CD4-positive, CD25-positive, alpha-beta regulatory T cell (primary cell): ENCODE measurements around the gene PRKD1. TPM values are rescaled to one million over a fixed set of nuclear protein-coding genes. Genes with fewer than 3 reads are reported as not detected.
A peak's percentile ranks its signal among the peaks of the same experiment; 100 is the strongest.

Source experiments
- ATAC-seq, 2 donors: fragments of 150-1000 bp; cut with Tn5 transposase; one replicate each; pipeline ENCODE4 v1.10.0; 2021; ENCODE audit warnings: low read depth in 2 of 2, moderate number of reproducible peaks in 2 of 2, moderate library complexity in 1 of 2
- DNase-seq, 3 donors: peaks; one replicate each; pipeline versions ENCODE4 v3.0.0 to v3.0.0-alpha.2; 2012 to 2022; ENCODE audit warnings: mixed read lengths in 1 of 3
- H3K27ac ChIP-seq: one replicate; pipeline ENCODE4 v1.7.0; 2013; ENCODE audit warnings: mild to moderate bottlenecking, low read length; ENCODE audit not compliant: insufficient read depth, poor library complexity, severe bottlenecking
- H3K27me3 ChIP-seq: one replicate; pipeline ENCODE4 v1.7.0; 2013; ENCODE audit warnings: low read length; ENCODE audit not compliant: control insufficient read depth, insufficient read depth
- H3K36me3 ChIP-seq: one replicate; pipeline ENCODE4 v1.7.0; 2013; ENCODE audit warnings: mild to moderate bottlenecking, low read length, moderate library complexity; ENCODE audit not compliant: control insufficient read depth, insufficient read depth
- H3K4me1 ChIP-seq: 2 replicates; pipeline ENCODE4 v1.7.0; 2013; ENCODE audit warnings: mild to moderate bottlenecking, low read length; ENCODE audit not compliant: insufficient read depth, control insufficient read depth, poor library complexity, severe bottlenecking
- H3K4me3 ChIP-seq: one replicate; pipeline ENCODE4 v1.7.0; 2013; ENCODE audit warnings: low read depth, mild to moderate bottlenecking, low read length, moderate library complexity
- H3K9me3 ChIP-seq, 2 experiments: 1 replicate in 1 of 2; 2 replicates in 1 of 2; pipeline ENCODE4 v1.7.0; 2013; ENCODE audit warnings: low read length in 2 of 2, mild to moderate bottlenecking in 1 of 2, moderate library complexity in 1 of 2; ENCODE audit not compliant: control insufficient read depth in 2 of 2
- H3K27ac Mint-ChIP-seq, 3 donors: one replicate each; pipeline ENCODE4 v1.8.0; 2020 to 2022; ENCODE audit warnings: mild to moderate bottlenecking in 3 of 3, mixed read lengths in 3 of 3, moderate library complexity in 2 of 3
- H3K27me3 Mint-ChIP-seq: one replicate; pipeline ENCODE4 v1.8.0; 2022; ENCODE audit warnings: mild to moderate bottlenecking, mixed read lengths
- H3K36me3 Mint-ChIP-seq: one replicate; pipeline ENCODE4 v1.8.0; 2020; ENCODE audit warnings: mixed read lengths
- H3K4me1 Mint-ChIP-seq, 4 donors: one replicate each; pipeline ENCODE4 v1.8.0; 2020 to 2022; ENCODE audit warnings: mixed read lengths in 4 of 4, mild to moderate bottlenecking in 1 of 4
- H3K4me3 Mint-ChIP-seq, 4 donors: one replicate each; pipeline ENCODE4 v1.8.0; 2020 to 2022; ENCODE audit warnings: mild to moderate bottlenecking in 4 of 4, mixed read lengths in 4 of 4, moderate library complexity in 3 of 4
- H3K9me3 Mint-ChIP-seq, 7 donors: one replicate each; pipeline ENCODE4 v1.8.0; 2020 to 2022; ENCODE audit warnings: mixed read lengths in 7 of 7, mild to moderate bottlenecking in 3 of 7, moderate library complexity in 2 of 7
- polyA plus RNA-seq, 4 donors: library from polyadenylated mRNA; unstranded; fragments of 300-500 nt; fragmentation: Illumina TruSeq; gene quantifications; one replicate each; pipeline ENCODE4 v1.2.3, GENCODE V29; 2021
- total RNA-seq: library from RNA; stranded (reverse); gene quantifications from one replicate; pipeline ENCODE4 v1.2.3, GENCODE V29; 2022

The PRKD1 gene
- total and polyA plus RNA-seq, 5 donors from 2014 or later = not detected

DNA sequence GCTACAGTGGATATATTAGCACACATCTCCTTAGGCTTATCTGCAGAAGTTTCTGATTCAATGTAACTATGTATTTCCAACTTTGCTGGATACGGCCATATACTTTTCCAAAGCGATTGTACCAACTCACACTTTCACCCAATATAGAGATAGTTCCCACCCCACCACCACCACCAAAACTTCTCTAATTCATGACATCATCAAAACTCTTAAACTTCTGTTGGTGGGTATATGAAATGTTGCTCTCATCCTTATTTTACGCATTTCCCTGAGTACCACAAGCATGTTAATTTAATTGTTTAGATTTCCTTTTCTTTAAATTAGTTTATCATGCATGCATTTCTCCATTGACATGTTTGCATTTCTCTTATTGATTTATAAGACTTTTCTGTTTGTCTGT, 95.6 kb downstream of the PRKD1 start:
- no peak overlapping the region for H3K27ac Mint-ChIP-seq
- no peaks in the 10 kb centered on the region for H3K36me3 Mint-ChIP-seq
- H3K4me3 Mint-ChIP-seq = peak overlapping the region in 1 of 4 donors; percentile 32
- H3K4me3 ChIP-seq = no peak overlapping the region
- H3K27ac ChIP-seq = no peak overlapping the region
- no peaks in the 10 kb centered on the region for H3K27me3 Mint-ChIP-seq
- no peak for DNase-seq
- H3K9me3 ChIP-seq = peaks cover 0 to 5% of the 10 kb centered on the region in 2 experiments
- H3K4me1 Mint-ChIP-seq = no peaks in the 10 kb centered on the region
- no peak for ATAC-seq
- H3K27me3 ChIP-seq = no peaks in the 10 kb centered on the region
- peaks cover 0 to 15% (median 3%) of the 10 kb centered on the region in 7 donors for H3K9me3 Mint-ChIP-seq
- H3K36me3 ChIP-seq = no peaks in the 10 kb centered on the region
- H3K4me1 ChIP-seq = no peaks in the 10 kb centered on the region

DNA sequence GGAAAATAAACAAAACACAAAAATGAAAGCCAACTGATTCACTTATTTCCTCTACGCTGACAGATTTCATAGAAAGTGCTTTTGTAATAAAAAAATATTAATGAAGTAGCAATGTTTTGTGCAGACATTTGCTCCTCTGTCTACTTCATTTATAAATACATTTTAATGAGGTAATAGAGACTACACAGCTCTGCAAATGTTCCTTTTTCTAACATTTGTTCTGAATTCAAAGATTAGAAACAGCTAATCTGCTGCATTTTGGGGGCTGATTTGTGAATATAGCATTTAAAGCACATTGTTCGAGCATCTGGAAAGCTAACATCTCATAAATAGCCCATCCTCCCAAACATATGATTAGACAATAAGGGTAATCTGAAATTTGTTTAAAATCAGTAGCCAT, 97.8 kb downstream of the PRKD1 start:
- Mint-ChIP-seq H3K9me3 (peaks cover 0 to 15% (median 4%) of the 10 kb centered on the region in 7 donors), H3K27me3 (no peaks in the 10 kb centered on the region), H3K36me3 (no peaks in the 10 kb centered on the region), H3K27ac (no peak overlapping the region), H3K4me3 (no peak overlapping the region), H3K4me1 (no peaks in the 10 kb centered on the region)
- no peaks in the 10 kb centered on the region for H3K36me3 ChIP-seq
- no peak overlapping the region for H3K27ac ChIP-seq
- H3K27me3 ChIP-seq = no peaks in the 10 kb centered on the region
- DNase-seq (no peak), ATAC-seq (no peak)
- peaks cover 0 to 4% of the 10 kb centered on the region in 2 experiments for H3K9me3 ChIP-seq
- H3K4me3 ChIP-seq = no peak overlapping the region
- H3K4me1 ChIP-seq = no peaks in the 10 kb centered on the region

DNA sequence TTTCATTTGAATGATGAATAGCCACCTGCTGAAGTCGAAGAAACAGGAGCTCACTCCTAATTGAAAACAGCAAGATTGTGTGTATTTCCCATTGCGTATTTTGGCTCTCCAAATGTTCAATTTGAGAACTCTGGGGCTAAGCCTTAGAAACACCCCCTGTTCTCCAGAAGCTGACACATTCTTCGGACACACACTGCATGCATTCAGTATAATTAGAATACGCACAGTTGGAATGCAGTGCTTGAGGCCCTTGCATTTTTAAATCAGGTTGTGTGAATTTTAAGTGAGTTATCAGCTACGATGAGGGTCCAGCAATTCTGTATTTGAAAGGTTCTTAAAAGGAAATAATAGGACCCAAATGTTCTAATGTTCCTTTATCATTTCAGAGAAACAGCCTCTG, 103.8 kb downstream of the PRKD1 start:
- H3K4me1 ChIP-seq = no peaks in the 10 kb centered on the region
- no peaks in the 10 kb centered on the region for H3K36me3 ChIP-seq
- no peak overlapping the region for H3K27ac ChIP-seq
- H3K9me3 ChIP-seq = no peaks in the 10 kb centered on the region
- H3K4me1 Mint-ChIP-seq = no peaks in the 10 kb centered on the region
- no peak for ATAC-seq
- no peak for DNase-seq
- no peak overlapping the region for H3K27ac Mint-ChIP-seq
- H3K36me3 Mint-ChIP-seq = no peaks in the 10 kb centered on the region
- no peak overlapping the region for H3K4me3 Mint-ChIP-seq
- H3K9me3 Mint-ChIP-seq = peaks cover 0 to 17% (median 7%) of the 10 kb centered on the region in 7 donors
- no peaks in the 10 kb centered on the region for H3K27me3 ChIP-seq
- no peak overlapping the region for H3K4me3 ChIP-seq
- H3K27me3 Mint-ChIP-seq = no peaks in the 10 kb centered on the region

DNA sequence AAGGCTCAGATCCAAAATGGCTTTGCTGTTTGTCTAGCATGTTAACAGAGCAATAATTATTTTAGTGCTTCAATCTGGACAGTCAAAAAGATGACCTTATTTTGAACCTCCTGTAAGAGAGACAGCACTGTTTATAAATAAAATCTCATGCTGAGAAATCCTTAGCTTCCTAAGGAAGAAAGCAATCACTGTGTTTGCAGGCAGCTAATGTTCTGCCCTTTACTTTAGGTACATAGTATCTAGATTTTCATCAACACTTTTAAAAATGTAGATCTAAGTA, 105.3 kb downstream of the PRKD1 start:
- Histone ChIP-seq H3K27ac (no peak overlapping the region), H3K36me3 (no peaks in the 10 kb centered on the region), H3K4me3 (no peak overlapping the region), H3K27me3 (no peaks in the 10 kb centered on the region), H3K9me3 (no peaks in the 10 kb centered on the region), H3K4me1 (no peaks in the 10 kb centered on the region)
- Mint-ChIP-seq H3K27me3 (no peaks in the 10 kb centered on the region), H3K4me1 (no peaks in the 10 kb centered on the region), H3K36me3 (no peaks in the 10 kb centered on the region), H3K27ac (no peak overlapping the region), H3K4me3 (no peak overlapping the region), H3K9me3 (peaks cover 0 to 11% (median 7%) of the 10 kb centered on the region in 7 donors)
- DNase-seq = no peak
- ATAC-seq = no peak

DNA sequence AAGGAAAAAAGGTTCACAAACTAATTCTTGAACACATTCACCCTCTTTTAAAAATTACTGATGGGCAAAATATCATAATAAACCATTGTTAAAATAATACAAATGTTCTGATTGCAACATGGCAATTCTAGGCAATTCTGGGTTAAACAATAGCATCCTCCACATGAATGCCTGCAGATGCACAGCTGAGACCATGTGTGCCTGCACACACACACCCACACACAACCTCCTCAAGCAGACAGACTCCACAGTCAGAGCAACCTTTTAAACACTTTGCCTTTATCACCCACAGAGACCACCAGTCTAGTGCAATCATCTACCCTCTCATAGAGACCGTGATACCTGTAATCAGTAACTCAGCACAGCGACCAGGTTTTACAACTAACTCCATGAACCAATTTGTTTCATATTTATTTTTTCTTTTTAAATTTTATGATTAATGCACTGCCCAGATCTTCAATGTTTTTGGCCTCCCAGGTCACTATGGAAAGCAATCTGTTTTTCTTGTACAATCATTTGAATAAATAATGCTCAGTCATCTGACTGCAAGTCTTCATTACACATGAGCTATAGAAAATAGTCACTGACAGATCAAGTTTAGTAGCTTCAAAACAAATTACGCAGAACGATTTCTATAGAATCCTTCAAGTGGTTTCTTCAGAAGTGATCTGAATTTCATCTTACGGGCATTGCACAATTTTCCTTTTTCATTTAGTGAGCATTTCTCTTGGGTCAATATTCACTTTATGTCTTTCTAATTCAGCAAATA, 105.8 kb downstream of the PRKD1 start:
- no peak overlapping the region for H3K4me3 Mint-ChIP-seq
- no peak for ATAC-seq

DNA sequence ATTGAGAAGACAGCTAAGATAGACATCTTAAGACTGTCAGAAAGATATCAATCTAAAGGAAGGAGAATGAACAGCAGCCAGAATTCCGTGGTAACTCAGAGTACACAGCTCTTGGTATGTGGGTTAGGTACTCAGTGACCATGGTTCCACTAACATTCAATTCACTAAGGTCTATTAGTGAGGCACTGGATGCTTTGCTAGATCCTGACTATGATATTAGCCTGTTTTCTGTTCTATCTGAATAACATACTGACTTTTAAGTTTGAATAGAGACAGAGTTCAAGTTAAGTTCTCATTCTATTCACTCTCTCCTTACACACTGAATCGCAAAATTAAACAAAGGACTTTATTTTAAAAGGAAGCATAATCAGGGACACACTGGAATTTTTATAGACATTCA, 106.4 kb downstream of the PRKD1 start:
- no peaks in the 10 kb centered on the region for H3K36me3 Mint-ChIP-seq
- H3K9me3 ChIP-seq = no peaks in the 10 kb centered on the region
- no peak overlapping the region for H3K4me3 ChIP-seq
- peaks cover 4 to 11% (median 7%) of the 10 kb centered on the region in 7 donors for H3K9me3 Mint-ChIP-seq
- no peak overlapping the region for H3K27ac ChIP-seq
- H3K4me1 Mint-ChIP-seq = no peaks in the 10 kb centered on the region
- no peaks in the 10 kb centered on the region for H3K27me3 Mint-ChIP-seq
- H3K27ac Mint-ChIP-seq = no peak overlapping the region
- no peaks in the 10 kb centered on the region for H3K36me3 ChIP-seq
- no peaks in the 10 kb centered on the region for H3K4me1 ChIP-seq
- no peaks in the 10 kb centered on the region for H3K27me3 ChIP-seq
- DNase-seq = no peak
- no peak overlapping the region for H3K4me3 Mint-ChIP-seq
- no peak for ATAC-seq

More for the DNA sequence above, 105.8 kb downstream of the PRKD1 start:
- no peak for DNase-seq
- Histone ChIP-seq H3K27me3 (no peaks in the 10 kb centered on the region), H3K4me1 (no peaks in the 10 kb centered on the region), H3K27ac (no peak overlapping the region), H3K9me3 (no peaks in the 10 kb centered on the region), H3K36me3 (no peaks in the 10 kb centered on the region), H3K4me3 (no peak overlapping the region)
- Mint-ChIP-seq H3K4me1 (no peaks in the 10 kb centered on the region), H3K27ac (no peak overlapping the region), H3K36me3 (no peaks in the 10 kb centered on the region), H3K9me3 (peaks cover 4 to 11% (median 7%) of the 10 kb centered on the region in 7 donors), H3K27me3 (no peaks in the 10 kb centered on the region)

DNA sequence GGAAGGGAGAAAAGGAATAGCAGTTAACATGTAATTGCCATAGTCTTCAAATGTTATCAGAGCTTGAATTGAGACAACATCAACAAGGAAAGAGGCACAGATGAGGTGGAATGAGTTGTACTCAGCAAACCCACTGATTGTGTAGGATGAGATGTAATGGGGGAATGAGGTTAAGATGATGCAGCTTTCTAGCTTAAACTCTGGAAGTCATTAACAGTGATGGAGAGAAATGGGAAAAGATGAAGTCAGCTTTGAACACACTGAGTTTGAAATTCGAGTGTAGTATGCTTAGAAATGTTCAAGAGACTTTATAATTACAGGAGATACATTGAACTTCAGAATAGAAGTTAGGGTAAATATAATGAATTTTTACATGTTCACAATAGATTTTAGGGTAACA, 106.9 kb downstream of the PRKD1 start:
- Mint-ChIP-seq H3K4me3 (no peak overlapping the region), H3K27ac (no peak overlapping the region), H3K36me3 (no peaks in the 10 kb centered on the region), H3K27me3 (no peaks in the 10 kb centered on the region), H3K4me1 (no peaks in the 10 kb centered on the region), H3K9me3 (peaks cover 4 to 11% (median 6%) of the 10 kb centered on the region in 7 donors)
- Histone ChIP-seq H3K4me3 (no peak overlapping the region), H3K27me3 (no peaks in the 10 kb centered on the region), H3K27ac (no peak overlapping the region), H3K36me3 (no peaks in the 10 kb centered on the region), H3K4me1 (no peaks in the 10 kb centered on the region), H3K9me3 (no peaks in the 10 kb centered on the region)
- no peak for DNase-seq
- no peak for ATAC-seq

DNA sequence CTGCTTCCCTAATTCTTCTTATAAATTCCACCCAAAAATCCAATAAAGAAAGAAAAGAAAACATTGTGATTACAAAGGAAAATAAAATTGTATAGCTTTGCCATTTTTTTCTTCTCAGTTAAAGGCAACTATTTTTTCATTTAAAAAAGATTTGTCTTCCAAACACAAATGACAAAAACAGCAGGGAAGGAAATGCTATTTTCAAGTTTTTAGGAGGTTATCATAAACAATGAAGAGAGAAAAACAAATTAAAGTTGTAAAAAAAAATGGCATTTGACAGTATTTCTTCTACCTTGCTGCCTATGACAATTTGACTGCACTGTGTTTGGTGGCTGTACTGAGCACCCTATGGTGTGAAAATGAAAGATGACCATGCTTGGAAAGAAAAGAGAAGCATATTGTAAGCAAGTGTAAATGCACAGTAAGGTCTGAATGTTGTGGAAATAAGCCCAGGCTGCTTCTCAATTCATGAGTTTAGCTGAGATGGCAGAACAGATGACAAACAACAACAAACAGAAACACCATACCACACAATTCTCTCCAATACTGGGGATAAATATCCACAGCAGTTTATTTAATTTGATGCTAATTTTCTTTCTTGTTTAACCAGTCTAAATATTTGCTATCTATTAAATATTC, 109.8 kb downstream of the PRKD1 start:
- no peaks in the 10 kb centered on the region for H3K9me3 ChIP-seq
- ATAC-seq = no peak
- no peaks in the 10 kb centered on the region for H3K36me3 Mint-ChIP-seq
- DNase-seq = no peak
- no peaks in the 10 kb centered on the region for H3K4me1 Mint-ChIP-seq
- H3K4me1 ChIP-seq = no peaks in the 10 kb centered on the region
- H3K27me3 ChIP-seq = no peaks in the 10 kb centered on the region
- H3K4me3 Mint-ChIP-seq = no peak overlapping the region
- no peak overlapping the region for H3K27ac ChIP-seq
- peaks cover 0 to 11% (median 5%) of the 10 kb centered on the region in 7 donors for H3K9me3 Mint-ChIP-seq
- no peaks in the 10 kb centered on the region for H3K27me3 Mint-ChIP-seq
- H3K36me3 ChIP-seq = no peaks in the 10 kb centered on the region
- H3K27ac Mint-ChIP-seq = no peak overlapping the region
- H3K4me3 ChIP-seq = no peak overlapping the region
